Activated CD4-positive, alpha-beta T cell treated with anti-CD3 and anti-CD28 coated beads, Interleukin-2, amount 50 U/mL, for 24 hours (primary cell): ENCODE results near the gene CCL20.
"Not testable (repeated sequence)": the region's sequence is repeated elsewhere in the genome, so short reads cannot be mapped to it uniquely, and the experiment has no call there.

Experiments
- DNase-seq, 2 donors: peaks; one replicate each; pipeline ENCODE4 v3.0.0-alpha.2; 2020; ENCODE audit warnings: low read depth in 1 of 2, low spot score in 1 of 2

The CCL20 gene, protein sequence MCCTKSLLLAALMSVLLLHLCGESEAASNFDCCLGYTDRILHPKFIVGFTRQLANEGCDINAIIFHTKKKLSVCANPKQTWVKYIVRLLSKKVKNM

DNA sequence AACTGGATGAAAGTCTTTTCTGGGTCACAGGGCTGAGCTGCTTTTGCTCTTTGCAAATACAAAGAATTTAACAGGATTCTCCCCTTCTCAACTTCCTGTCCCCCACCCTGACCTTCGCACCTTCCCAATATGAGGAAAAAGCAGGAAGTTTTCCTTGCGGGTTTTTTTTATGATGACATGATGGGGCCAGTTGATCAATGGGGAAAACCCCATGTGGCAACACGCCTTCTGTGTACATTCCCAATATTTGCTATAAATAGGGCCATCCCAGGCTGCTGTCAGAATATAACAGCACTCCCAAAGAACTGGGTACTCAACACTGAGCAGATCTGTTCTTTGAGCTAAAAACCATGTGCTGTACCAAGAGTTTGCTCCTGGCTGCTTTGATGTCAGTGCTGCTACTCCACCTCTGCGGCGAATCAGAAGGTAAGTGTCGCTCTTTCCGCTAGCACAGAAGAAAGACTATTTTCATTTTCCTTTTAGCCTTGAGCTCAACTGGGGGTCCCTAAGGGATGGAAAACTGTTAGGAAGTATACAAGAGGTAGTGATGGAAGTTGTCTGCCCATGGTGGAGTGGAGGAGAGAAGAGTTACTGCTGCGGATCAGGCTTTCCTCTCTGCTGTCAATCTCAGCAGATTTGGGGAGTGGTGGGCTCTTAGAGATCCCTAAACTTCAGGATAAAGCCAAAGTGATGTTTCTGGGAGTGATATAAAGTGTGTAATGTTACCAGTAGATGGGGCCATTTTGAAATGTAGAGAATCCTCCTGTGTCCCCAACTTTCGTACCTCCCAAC lies at the start of gene CCL20:
Gene CCL20 (plus strand): TSS at position 281 of the 792 bp plus-strand sequence. CDS start 70 bp downstream, at position 351.
- DNase-seq = no peak

DNA sequence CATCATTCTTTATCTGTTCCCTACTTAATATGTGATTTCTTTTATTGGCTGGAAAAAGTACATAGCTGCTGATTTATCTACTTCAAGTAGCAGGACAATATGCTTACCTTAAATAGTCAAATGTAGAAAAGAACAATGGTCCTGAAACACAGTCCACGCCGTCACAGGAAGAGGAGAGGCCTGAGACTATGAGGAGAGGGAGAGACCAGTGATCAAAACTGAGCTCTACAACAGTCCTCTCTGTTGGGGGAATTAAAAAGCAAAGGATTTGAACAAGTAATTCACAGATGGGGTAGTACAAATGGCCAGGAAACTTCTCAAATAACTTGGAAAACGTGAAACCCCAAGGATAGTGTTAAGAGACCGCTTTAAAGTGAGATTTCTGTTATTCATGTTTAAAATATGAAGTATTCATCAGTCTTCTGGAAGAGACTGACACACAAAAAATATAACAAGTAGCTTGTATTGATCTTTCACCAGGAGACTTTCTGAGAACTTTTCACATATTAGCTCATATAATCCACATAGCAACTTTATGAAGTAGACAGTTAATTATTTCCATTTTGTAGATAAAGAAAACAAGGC lies 47.8 kb upstream of the CCL20 start:
- DNase-seq = no peak

DNA sequence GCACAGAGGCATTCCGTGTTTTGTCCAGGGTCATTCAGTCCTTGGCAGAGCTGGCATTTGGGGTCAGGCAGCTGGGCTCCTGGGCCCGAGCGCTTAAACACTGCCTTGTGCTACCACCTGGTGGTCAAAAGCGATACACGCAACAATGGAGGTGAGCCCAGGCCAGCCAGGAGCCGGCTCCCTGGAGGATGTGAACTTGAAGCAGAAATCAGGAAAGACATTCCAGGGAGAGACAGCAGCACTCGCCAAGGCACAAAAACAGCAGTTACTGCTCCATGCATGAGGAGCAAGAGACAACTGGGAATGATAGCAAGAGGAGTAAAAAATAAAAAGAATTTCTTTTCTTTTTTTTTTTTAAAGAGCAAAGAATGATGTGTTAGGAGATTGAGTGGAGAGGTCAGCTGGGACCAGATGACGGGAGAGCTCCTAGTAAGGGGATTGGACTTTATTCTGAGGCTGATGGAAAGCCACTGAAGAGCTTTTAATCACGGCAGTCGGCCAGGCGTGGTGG lies 47.2 kb upstream of the CCL20 start:
- DNase-seq = peak; percentile 40 to 47

DNA sequence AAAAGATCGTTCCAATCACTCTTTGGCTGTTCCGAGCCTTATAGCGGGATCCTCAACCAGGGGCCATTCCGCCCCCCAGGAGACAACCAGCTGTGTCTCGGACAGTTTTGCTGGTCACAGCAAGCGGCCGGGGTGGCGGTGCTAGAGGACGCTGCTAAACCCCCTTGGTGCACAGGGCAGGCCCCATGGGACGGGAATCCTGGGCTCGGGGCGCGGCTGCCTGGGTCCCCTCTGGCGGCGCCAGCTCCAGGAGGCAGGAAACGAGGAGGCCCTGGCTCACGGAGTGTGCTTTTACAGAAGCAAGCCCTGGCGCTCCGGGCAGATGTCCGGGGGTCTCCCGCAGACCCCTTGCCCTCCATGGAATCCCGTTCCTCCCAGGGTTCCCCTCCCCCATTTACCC lies 45.8 kb upstream of the CCL20 start:
- DNase-seq = no peak

DNA sequence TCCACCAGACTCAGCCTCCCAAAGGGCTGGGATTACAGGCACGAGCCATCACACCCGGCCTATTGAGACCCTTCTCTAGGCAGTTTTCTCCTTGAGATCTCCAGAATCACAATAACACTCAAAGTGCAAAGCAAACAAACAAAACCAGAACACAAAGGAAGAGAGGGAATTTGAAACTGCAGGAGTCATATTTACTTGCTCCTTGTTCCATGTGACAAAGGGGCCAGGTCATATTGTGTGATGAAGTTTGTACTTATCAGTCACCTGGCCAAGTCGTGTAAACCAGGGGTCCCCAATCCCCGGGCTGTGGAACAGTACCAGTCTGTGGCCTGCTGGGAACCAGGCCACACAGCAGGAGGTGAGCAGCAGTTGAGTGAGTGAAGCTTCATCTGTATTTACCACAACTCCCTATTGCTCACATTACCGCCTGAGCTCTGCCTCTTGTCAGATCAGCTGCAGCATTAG lies 41.4 kb upstream of the CCL20 start:
- no peak for DNase-seq

DNA sequence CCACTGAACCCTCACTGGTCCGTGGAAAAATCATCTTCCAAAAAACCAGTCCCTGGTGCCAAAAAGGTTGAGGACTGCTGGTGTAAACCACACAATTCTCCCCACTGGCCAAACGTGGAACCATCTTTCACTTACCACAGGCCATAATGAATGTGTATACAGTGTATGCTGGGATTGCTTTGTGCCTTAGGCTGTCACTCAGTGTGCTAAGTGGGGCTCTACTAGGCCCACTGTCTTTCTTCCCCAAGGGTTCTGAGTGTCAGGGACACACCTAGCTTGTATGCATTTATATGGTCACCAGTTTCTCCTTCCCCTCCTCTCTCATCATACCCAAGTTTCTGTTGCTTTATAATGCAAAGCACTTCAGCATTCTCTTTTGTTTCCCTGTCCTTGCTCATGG lies 40.7 kb upstream of the CCL20 start:
- DNase-seq = no peak

DNA sequence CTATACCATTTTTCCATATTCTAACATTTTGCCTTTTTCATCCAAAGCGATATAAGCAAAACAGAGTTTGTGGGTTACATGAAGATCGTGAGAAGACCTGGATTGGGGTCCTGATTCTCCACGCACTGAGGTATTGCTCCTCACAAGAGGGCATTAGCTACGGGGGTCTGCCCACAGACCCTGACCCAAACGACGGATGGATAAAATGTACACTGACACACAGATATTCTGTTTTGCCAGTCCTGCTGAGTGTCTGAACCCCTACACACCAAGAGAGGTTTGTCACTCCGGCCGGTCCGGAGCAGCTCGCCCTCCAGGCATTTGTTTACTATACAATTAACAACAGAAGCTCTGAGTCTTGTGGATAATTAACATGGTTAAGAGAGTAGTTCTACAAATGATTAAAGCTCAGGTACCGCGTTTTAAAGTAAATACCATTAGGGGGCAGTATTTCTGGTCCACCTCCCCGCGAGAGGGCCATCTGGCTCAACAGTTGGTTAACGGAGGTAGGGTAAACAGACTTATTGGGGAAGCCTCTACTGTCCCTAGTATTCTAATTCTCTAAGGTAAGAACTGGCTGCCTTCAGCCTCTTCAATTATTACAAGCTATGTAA lies 39.5 kb upstream of the CCL20 start:
- no peak for DNase-seq

DNA sequence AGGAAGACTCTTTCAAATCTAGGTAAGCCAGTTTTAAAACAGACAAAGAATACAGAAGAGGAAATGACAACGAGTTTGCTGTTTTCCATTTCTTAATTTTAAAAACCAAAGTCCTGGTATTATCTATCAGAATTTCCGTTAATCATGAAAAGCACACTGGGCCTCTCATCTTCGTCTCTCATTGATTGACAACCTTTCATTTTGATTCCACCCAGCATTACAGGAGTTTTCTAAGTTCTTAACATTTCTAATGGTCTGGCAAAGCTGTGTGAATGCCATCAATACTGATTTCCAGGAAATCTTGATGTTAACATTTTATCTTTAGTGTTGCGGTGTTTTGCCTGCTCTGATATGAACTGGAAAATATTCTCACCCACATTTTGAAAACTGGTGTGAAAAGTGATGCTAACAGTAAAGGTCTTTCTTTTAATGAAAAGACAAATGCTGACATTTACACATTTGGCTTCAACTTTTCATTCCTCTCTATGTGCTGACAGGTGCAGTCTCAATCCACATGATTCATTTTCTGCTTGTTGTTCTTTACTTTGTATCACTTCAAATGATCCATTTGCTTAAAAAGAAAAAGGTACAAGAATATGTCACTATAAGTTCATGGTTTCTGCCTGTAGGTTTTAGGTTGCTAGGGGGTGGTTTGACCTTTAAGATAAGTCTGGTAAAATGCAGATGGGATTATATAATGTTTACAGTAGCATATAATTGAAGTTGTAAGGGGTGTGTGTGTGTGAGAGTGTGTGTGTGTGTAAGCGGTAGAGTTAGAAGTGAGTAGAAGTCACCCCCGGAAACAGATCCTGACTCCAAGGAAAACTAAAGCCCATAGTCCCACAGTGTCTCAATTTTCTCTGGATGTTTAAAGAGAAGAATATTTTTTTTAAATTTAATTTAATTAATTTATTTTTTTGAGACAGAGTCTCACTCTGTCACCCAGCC lies 38.5 kb upstream of the CCL20 start:
- no peak for DNase-seq

DNA sequence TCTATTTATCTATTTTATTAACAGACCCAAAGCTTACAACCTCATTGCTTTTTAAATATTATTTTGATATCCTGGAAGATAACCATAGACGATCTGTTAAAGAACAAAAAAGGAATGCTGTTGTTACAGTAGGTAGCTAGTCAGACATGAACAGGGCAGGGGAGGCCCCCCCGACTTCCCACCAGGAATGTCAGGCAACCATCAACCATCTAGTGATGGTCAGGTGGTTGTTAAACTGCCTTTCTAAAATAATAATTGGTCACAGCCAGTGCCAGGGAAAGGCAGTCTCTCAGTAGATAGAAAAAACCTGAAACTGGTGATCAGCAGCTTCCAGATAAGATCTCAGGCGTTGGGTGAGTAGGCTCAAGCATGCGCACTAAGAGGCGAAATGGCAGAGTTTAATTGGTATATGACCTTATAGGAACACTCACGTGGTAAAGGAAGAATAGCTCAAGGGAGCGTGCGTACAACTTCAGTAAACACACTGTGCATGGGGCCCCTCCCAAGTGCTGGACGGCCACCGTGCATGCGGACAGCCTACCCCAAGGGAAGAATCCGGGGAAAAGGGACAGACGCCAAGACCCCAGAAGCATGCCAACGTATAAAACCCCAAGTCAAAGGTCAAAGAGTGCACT lies 32.5 kb upstream of the CCL20 start:
- DNase-seq = no peak

DNA sequence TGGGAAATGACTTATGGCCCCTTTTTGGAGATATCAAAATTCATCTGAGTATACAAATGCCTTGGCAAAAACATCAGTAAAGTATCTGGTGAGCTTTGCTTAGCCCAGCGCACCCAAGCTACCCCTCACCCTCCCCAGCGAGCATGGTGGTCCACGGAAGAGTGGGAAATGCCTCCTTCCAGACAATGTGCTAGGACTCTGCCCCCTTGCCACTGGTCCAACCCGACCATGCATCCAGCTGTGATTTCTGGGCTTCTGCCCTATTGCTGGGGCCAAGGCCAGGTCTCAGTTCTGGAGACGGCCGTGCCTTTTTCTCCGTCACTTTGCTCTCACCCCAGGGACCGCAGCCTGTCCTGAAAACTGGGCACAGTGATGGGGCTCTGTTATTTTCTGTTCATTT lies 31.8 kb upstream of the CCL20 start:
- no peak for DNase-seq

DNA sequence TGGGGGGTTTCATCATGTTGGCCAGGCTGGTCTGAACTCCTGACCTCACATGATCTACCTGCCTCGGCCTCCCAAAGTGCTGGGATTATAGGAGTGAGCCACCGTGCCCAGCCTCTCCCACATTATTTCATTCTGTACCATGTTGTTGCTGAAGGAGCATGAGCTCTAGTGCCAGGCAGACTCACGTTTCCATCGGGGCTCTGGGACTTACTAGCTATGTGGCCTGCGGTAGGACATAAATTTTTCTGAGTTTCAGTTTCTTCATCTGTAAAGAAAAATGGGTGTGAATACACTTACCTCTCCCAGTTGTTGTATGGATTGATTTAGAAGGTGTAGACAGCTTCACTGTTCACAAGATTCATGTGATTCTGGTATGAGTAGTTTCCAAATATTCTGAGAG lies 30.8 kb upstream of the CCL20 start:
- DNase-seq = no peak

DNA sequence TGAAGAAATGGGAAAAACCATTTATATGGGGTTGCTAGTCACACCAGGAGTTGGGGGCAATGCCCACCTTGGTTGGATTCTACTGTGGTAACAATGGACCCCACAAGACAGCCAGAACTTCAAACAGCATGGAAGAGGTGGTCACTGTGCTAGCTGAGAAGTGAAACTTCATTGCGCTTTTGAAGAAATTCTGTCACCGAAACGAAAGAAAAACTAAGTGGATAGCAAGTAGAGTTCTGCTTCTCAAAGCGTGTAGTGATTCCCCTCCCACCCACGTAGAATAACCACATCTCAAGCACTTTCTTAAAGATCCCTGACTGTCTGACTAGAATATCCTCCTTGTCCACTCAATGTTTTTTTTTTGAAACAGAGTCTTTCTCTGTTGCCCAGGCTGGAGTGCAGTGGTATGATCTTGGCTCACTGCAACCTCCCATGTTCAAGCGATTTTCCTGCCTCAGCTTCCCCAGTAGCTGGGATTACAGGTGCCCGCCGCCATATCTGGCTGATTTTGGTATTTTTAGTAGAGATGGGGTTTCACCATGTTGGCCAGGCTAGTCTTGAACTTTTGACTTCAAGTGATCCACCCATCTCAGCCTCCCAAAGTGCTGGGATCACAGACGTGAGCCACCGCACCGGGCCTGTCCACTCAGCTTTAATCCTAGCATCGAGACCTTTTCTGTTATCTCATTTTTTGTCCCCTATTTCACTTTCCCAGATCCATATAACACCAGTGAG lies 30.1 kb upstream of the CCL20 start:
- no peak for DNase-seq

DNA sequence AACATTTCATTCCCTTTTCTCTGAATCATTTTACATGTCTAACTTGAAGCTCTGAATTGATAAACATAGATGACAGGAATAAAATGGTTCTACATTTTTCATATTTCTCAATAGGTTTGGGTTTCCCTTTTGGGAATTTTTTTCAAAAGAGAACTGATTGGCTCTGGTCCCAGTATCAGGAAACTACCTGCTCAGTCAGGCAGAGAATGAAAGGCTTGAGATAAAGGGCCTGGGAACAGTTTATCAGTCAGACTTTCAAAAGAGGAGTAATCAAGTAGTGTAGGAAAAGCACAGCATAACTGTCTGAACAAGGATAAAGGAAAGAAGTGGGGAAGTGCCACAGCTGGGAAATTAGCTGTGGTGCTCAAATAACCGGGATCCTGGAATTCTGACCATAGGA lies 28.3 kb upstream of the CCL20 start:
- no peak for DNase-seq

DNA sequence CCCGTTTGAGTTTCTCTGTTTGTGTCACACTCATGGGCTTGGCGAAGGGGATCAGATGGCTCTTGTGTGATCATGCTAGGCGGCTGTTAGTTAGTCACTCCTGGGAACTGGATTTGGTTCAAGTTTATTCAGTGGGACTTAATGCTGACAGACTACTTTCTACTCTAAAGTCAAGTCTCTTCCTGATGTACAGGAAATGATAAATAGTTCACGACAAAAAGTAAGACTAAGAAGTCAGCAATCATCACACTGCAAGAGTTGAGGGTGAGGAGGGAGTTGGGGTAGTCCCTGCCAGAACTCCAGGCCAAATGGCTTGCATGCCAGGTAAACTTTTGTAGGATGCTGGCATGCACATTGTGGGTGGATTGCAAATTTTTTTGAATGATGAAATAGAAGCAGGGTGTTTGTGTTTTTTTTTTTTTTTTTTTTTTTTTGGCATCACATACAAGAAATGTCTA lies 25.1 kb upstream of the CCL20 start:
- no peak for DNase-seq

DNA sequence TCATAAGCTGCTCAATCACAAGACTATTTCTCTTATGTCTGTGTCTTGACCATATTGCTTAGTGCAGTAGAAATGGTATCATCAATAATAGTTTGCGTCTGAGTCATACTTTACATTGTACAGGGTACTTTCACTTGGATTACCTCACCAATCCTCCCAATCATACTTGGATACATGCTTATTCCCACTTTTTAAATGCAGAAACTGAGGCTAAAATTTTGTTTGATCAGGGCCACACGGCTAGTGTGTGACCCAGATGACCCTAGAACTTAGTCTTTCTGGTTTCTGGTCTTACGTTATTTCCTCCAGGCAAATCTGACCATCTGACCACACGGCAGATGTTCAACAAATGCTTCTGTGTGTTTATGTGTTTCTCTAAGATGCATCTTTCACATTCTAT lies 23.8 kb upstream of the CCL20 start:
- no peak for DNase-seq

DNA sequence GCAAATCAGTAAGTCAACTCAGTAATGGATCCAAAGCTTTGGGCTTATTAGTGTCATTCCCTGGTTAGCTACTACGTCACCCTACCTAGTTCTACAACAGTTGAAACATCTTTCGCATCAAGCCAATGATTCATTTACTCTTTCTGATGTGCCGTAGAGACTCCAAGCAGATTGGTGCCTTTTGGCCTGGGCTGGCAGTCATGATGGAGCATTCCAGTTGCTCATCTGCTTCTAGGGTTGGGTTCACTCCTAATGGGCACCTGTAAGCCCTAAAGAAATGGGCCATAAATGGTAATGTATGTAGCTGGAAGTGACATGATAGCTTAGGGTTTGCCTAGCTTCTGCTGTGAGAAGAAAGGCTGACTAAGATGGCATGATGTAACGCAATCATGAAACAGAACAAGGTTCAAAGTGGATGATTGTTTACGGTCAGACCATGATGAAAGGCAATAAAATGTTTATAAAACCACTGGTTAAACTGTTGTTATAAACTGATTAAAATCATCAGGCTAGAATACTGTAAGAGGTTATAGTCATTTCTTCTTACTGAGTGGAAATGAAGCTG lies 20.4 kb upstream of the CCL20 start:
- DNase-seq = no peak

DNA sequence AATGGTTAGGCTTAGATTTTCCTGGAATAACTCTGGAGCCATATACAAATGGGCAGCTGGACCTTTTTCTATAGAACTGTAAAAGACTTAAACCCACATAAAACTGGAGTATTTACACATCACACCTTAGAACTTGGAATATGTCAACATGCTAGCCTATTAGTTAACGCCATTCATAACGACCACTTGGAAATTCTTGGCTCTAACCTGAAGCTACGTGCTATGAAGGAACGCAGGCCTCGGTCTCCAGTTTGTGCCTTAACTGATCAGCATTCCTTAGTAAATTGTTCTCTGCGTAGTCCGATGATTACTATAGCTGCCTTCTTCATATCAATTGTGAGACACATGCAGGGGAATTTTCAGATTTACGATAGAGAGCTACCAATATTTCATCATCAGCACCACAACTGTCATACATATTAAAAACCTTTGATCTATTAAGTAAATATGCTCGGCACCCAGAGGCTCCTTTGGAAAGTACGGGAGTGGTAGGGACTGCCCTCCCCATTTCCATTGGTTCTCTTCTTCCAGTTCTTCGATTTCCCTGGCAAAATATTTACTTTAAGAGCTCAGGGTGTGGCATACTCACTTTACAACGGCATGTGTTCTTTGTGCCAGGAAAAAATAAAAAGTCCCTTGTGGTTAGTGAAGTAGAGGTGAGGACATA lies 17.5 kb upstream of the CCL20 start:
- no peak for DNase-seq

DNA sequence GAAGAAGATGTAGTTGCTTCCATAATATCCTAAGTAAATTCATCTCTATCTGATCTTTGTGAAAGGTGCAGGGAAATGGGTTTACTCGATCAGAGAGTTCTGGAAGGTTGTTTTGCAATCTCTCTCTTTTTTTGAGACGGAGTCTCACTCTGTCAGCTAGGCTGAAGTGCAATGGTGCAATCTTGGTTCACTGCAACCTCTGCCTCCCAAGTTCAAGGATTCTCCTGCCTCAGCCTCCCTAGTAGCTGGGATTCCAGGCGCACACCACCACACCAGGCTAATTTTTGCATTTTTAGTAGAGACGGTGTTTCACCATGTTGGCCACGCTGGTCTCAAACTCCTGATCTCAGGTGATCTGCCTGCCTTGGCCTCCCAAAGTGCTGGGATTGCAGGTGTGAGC lies 16.9 kb upstream of the CCL20 start:
- not testable (repeated sequence) for DNase-seq

DNA sequence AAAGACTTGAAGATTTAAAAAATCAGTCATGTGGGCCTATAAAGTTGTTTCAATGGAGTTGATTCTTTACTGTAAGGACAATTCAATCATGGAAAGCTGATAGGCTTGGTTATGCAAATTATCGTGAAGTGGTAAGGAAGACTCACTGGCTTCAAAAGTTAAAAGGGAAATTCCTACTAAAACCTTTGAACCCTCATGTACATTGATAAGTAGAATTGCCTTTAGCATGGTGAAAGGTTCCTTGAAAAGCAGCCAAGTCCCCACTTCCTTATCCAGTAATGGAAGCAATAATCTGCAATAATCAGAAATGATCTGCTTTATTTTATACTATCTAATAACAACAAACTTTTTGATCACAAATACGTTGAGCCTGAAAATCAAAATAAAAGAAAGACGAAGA lies 14.4 kb upstream of the CCL20 start:
- DNase-seq = no peak
